ENCODE results near the gene PGLYRP4. TPM values are rescaled to one million over a fixed set of nuclear protein-coding genes. Genes with fewer than 3 reads are reported as not detected.

The PGLYRP4 gene
- polyA plus RNA-seq, 3 donors, result not detected

DNA sequence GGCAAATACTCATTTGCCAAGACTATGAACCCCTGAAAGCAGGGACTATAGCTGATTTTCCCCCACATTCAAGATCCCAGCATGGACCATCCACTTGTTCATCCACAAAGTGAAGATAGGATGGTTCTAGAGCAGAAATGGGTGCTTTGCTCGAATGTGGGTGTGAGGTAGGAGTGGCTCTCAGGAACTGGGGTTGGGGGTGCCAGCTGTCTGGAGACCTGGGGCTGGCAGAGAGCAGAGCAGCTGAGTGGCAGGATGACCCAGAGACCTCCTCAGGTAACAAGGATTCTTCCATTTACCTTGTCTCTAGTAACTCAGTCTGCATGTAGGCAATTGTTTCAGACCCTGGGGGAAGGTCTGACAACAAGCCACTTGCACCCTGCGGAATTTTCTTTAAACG is 15.0 kb upstream of the PGLYRP4 start:
- H3K36me3 ChIP-seq (replicated peaks in 1 of 2; ENCODE audit: control insufficient read depth in 1 of 2, insufficient read depth in 2 of 2, low read length in 2 of 2), result peaks cover 21 to 26% of the 10 kb centered on the region in 2 donors
- intact Hi-C loops (cut with micrococcal nuclease), result loop anchor here in 1 of 2 donors (10.0 kb wide), 1 partner anchor 211 kb away; no protein-coding TSS in a partner anchor
- peaks cover 30% of the 10 kb centered on the region for H4K20me1 ChIP-seq (ENCODE audit: insufficient read depth, low read length)
- H3K9ac ChIP-seq (ENCODE audit: insufficient read depth, low read length, poor library complexity, severe bottlenecking), result no peak overlapping the region
- peaks cover 60% of the 10 kb centered on the region for H3K79me2 ChIP-seq (ENCODE audit: insufficient read depth, low read length)
- peak overlapping the region in 1 of 3 experiments; percentile 24 for H3K4me3 ChIP-seq (replicated peaks in 1 of 3; ENCODE audit: low read depth in 2 of 3, low read length in 3 of 3)
- H2AFZ ChIP-seq (ENCODE audit: insufficient read depth, low read depth, low read length, poor library complexity, severe bottlenecking), result no peak overlapping the region
- H3K9me3 ChIP-seq (replicated peaks in 1 of 2; ENCODE audit: control insufficient read depth in 1 of 2, insufficient read depth in 1 of 2, low read length in 2 of 2), result no peaks in the 10 kb centered on the region
- Mint-ChIP-seq H3K9me3 (peaks cover 0 to 2% (median 0%) of the 10 kb centered on the region in 7 donors), H3K36me3 (peaks cover 22 to 37% of the 10 kb centered on the region in 2 donors), H3K27me3 (ENCODE audit: low read depth in 3 of 3) (peaks cover 0 to 1% (median 0%) of the 10 kb centered on the region in 3 donors), H3K4me3 (no peak overlapping the region), H3K4me1 (peaks cover 93% of the 10 kb centered on the region), H3K27ac (peak overlapping the region; percentile 2 to 96 (median 63))
- H3K27me3 ChIP-seq (ENCODE audit: control insufficient read depth in 2 of 2, insufficient read depth in 2 of 2, low read length in 2 of 2), result no peaks in the 10 kb centered on the region
- WGBS (ENCODE audit: insufficient coverage), result 100% methylated on average over 1 of the region's 3 CpGs
- peak overlapping the region in 1 of 2 donors; percentile 85 for H3K27ac ChIP-seq (ENCODE audit: low read depth in 1 of 2, low read length in 2 of 2)
- H3K4me1 ChIP-seq (ENCODE audit: control insufficient read depth in 1 of 2, insufficient read depth in 2 of 2, low read length in 2 of 2), result peaks cover 88 to 100% of the 10 kb centered on the region in 2 donors
- TF ChIP-seq, protein P1, sequence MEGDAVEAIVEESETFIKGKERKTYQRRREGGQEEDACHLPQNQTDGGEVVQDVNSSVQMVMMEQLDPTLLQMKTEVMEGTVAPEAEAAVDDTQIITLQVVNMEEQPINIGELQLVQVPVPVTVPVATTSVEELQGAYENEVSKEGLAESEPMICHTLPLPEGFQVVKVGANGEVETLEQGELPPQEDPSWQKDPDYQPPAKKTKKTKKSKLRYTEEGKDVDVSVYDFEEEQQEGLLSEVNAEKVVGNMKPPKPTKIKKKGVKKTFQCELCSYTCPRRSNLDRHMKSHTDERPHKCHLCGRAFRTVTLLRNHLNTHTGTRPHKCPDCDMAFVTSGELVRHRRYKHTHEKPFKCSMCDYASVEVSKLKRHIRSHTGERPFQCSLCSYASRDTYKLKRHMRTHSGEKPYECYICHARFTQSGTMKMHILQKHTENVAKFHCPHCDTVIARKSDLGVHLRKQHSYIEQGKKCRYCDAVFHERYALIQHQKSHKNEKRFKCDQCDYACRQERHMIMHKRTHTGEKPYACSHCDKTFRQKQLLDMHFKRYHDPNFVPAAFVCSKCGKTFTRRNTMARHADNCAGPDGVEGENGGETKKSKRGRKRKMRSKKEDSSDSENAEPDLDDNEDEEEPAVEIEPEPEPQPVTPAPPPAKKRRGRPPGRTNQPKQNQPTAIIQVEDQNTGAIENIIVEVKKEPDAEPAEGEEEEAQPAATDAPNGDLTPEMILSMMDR (IDR thresholded peaks at IDR 0.05), result no peak
- H3K4me2 ChIP-seq (replicated peaks; ENCODE audit: extremely low read depth, low read length, poor library complexity, severe bottlenecking), result peak overlapping the region; percentile 20
- peak in 1 of 3 donors; percentile 11 for DNase-seq

DNA sequence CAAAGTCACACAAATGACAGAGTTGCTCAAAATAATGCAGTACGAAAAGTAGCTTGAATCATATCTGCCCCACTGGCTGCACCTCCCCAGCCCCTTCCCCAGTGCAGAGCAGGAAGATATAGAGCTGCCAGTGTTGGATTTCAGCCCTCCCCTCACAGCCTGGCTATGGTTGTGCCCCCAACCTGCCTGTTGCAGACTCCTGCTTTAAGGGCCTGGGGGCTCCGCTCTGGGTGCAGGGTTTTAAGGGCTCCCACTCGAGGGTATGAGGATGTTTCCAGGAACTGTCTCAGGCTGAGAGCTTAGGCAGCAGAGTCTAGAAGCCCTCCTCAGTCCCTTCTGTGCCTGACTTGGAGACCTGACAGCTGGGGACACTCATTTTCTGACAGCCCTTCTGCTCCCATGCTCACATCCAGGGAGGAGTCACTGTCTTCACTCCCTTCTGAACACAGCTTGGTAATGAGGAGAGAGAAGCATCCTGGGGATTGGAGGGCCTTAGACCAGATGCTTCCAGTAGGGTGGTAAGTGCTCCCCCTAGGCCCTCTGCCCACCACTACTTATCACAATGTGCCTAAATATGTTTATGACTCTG is 13.6 kb upstream of the PGLYRP4 start:
- Mint-ChIP-seq H3K4me3 (no peak overlapping the region), H3K36me3 (peaks cover 27 to 46% of the 10 kb centered on the region in 2 donors), H3K4me1 (peaks cover 94% of the 10 kb centered on the region), H3K27me3 (ENCODE audit: low read depth in 3 of 3) (peaks cover 0 to 3% (median 1%) of the 10 kb centered on the region in 3 donors), H3K27ac (peak overlapping the region; percentile 92 to 99 (median 97)), H3K9me3 (peaks cover 0 to 6% (median 0%) of the 10 kb centered on the region in 7 donors)
- Histone ChIP-seq H3K9me3 (replicated peaks in 1 of 2; ENCODE audit: control insufficient read depth in 1 of 2, insufficient read depth in 1 of 2, low read length in 2 of 2) (no peaks in the 10 kb centered on the region), H3K79me2 (ENCODE audit: insufficient read depth, low read length) (peaks cover 62% of the 10 kb centered on the region), H3K4me2 (replicated peaks; ENCODE audit: extremely low read depth, low read length, poor library complexity, severe bottlenecking) (peak overlapping the region; percentile 96), H3K4me3 (replicated peaks in 1 of 3; ENCODE audit: low read depth in 2 of 3, low read length in 3 of 3) (peak overlapping the region in 1 of 3 experiments; percentile 97), H3K9ac (ENCODE audit: insufficient read depth, low read length, poor library complexity, severe bottlenecking) (no peak overlapping the region), H3K4me1 (ENCODE audit: control insufficient read depth in 1 of 2, insufficient read depth in 2 of 2, low read length in 2 of 2) (peaks cover 77 to 98% of the 10 kb centered on the region in 2 donors), H3K36me3 (replicated peaks in 1 of 2; ENCODE audit: control insufficient read depth in 1 of 2, insufficient read depth in 2 of 2, low read length in 2 of 2) (peaks cover 22 to 32% of the 10 kb centered on the region in 2 donors), H2AFZ (ENCODE audit: insufficient read depth, low read depth, low read length, poor library complexity, severe bottlenecking) (no peak overlapping the region), H3K27ac (ENCODE audit: low read depth in 1 of 2, low read length in 2 of 2) (peak overlapping the region; percentile 82 to 85), H3K27me3 (ENCODE audit: control insufficient read depth in 2 of 2, insufficient read depth in 2 of 2, low read length in 2 of 2) (no peaks in the 10 kb centered on the region), H4K20me1 (ENCODE audit: insufficient read depth, low read length) (peaks cover 43% of the 10 kb centered on the region)
- TF ChIP-seq, protein P1 (IDR thresholded peaks at IDR 0.05), result no peak
- intact Hi-C loops (cut with micrococcal nuclease), result loop anchor here in 1 of 2 donors (10.0 kb wide), 1 partner anchor 213 kb away; no protein-coding TSS in a partner anchor
- DNase-seq, result no peak
- 50% methylated on average over 1 of the region's 3 CpGs for WGBS (ENCODE audit: insufficient coverage)

All from CD14-positive monocyte (primary cell).